MM.1S (cell line): ENCODE data around the gene PAPPA.

Experiments used
- CTCF ChIP-seq: fragments of 300-600 bp; sonication (generic); IDR thresholded peaks from 2 replicates; pipeline ENCODE4 v1.5.1; 2016; ENCODE audit warnings: antibody characterized with exemption, low read length, mixed read lengths
- EZH2 ChIP-seq: fragments of 300-600 bp; sonication (generic); optimal IDR thresholded peaks from 2 replicates; pipeline ENCODE3; 2017; ENCODE audit warnings: low read depth, mild to moderate bottlenecking, antibody characterized with exemption, low read length, mixed read lengths

- no peak for TF ChIP-seq CTCF
- no peak for TF ChIP-seq EZH2
These were observed 181.8 kb downstream of the PAPPA start for GRCh38 chr9:116335392-116335791.
